ENCODE data around the gene SERPINE1. TPM values are rescaled to one million over a fixed set of nuclear protein-coding genes. Genes with fewer than 3 reads are reported as not detected.
A peak's percentile ranks its signal among the peaks of the same experiment; 100 is the strongest.

Gene SERPINE1
- total and polyA plus RNA-seq, 2 of the 8 experiments (the other 6 are each of a cell fraction or from before 2014, with no cell fraction given) = 3.7 to 5.6 TPM

DNA sequence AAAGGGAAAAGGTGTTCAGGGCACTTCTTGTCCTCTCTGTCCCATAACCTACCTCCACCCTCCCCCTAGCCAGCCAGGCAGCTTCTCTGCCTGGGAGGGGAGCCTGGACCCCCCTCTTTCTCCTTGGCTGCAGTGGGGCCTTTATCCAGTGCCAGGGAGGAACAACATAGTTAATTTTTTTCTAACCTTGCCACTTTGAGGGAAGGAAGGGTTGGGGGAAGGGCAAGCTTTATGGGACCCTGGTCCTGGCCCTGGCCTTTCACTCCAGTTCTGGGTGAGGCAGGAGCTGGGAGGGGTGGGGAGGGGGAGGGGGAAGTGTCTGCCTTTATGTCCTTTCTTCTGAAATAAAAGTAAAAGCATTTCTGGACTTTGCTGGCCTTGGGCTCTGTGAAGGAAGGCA lies 34.0 kb downstream of the SERPINE1 start:
- no peak for FAIRE-seq
- POLR2A ChIA-PET (ENCODE audit: partially characterized antibody) = interaction anchor here (1.2 to 1.8 kb wide), 3 partner anchors 10 to 76 kb away, joined by 3 to 10 read pairs (median 4); partner anchors contain the start of genes NAT16 and TRIM56
- H4K20me1 ChIP-seq (replicated peaks in 1 of 2; ENCODE audit: control insufficient read depth in 1 of 2, insufficient read depth in 2 of 2, low read length in 2 of 2) = peaks cover 7% of the 10 kb centered on the region in 2 experiments
- TF ChIP-seq BRCA1 (IDR thresholded peaks at IDR 0.05; ENCODE audit: low read depth, low read length) (no peak), SUZ12 (IDR thresholded peaks at IDR 0.05; ENCODE audit: low read length) (no peak), RNF2 (IDR thresholded peaks at IDR 0.05; ENCODE audit: borderline replicate concordance, low read depth, low read length, missing control alignments, poor library complexity, severe bottlenecking) (no peak), SP2 (IDR thresholded peaks at IDR 0.05; ENCODE audit: low read length) (no peak), YY1 (IDR thresholded peaks at IDR 0.05; ENCODE audit: low read depth, low read length) (no peak), POLR2AphosphoS5 (IDR thresholded peaks at IDR 0.05; ENCODE audit: low read depth, low read length) (no peak), EGR1 (IDR thresholded peaks at IDR 0.05; ENCODE audit: borderline replicate concordance, low read depth, low read length) (no peak), EZH2 (IDR thresholded peaks at IDR 0.05; ENCODE audit: low read depth, low read length, severe bottlenecking) (no peak), SP1 (IDR thresholded peaks at IDR 0.05; ENCODE audit: low read depth, low read length) (no peak), SP4 (IDR thresholded peaks at IDR 0.05; ENCODE audit: low read length) (no peak), NRF1 (IDR thresholded peaks at IDR 0.05; ENCODE audit: low read depth, low read length) (no peak), SIX5 (IDR thresholded peaks at IDR 0.05; ENCODE audit: low read depth, low read length) (no peak)
- TF ChIP-seq, protein P1, sequence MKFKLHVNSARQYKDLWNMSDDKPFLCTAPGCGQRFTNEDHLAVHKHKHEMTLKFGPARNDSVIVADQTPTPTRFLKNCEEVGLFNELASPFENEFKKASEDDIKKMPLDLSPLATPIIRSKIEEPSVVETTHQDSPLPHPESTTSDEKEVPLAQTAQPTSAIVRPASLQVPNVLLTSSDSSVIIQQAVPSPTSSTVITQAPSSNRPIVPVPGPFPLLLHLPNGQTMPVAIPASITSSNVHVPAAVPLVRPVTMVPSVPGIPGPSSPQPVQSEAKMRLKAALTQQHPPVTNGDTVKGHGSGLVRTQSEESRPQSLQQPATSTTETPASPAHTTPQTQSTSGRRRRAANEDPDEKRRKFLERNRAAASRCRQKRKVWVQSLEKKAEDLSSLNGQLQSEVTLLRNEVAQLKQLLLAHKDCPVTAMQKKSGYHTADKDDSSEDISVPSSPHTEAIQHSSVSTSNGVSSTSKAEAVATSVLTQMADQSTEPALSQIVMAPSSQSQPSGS (IDR thresholded peaks at IDR 0.05; ENCODE audit: low read length) = no peak

More for the DNA sequence above, 34.0 kb downstream of the SERPINE1 start:
- no peak overlapping the region for H2AFZ ChIP-seq (ENCODE audit: low read length)
- H2BK20ac ChIP-seq (ENCODE audit: low read length) = peak overlapping the region; percentile 90; the same call in 1 of the 2 replicates
- H3K18ac ChIP-seq (ENCODE audit: extremely low read depth, low read length) = no peak overlapping the region
- H3K4me1 ChIP-seq (replicated peaks in 1 of 4; ENCODE audit: control insufficient read depth in 3 of 4, insufficient read depth in 4 of 4, low read length in 3 of 4) = peaks cover 14 to 46% (median 33%) of the 10 kb centered on the region in 4 experiments
- H4K8ac ChIP-seq (ENCODE audit: extremely low read depth, insufficient read depth, low read length) = no peak overlapping the region
- H3K23me2 ChIP-seq (ENCODE audit: low read depth, low read length) = peaks cover 22% of the 10 kb centered on the region; the same call in 1 of the 2 replicates
- H3K56ac ChIP-seq (replicated peaks; ENCODE audit: insufficient read length, low read depth, low read length) = no peak overlapping the region
- H3K4me3 ChIP-seq (ENCODE audit: extremely low read depth in 1 of 4, insufficient read depth in 2 of 4, low read depth in 3 of 4, low read length in 4 of 4) = no peak overlapping the region
- H3K4ac ChIP-seq (replicated peaks; ENCODE audit: insufficient read length, low read depth, low read length) = no peak overlapping the region
- peak overlapping the region; percentile 18 to 44; a peak in 2 of 4 replicates for H3K4me2 ChIP-seq (ENCODE audit: insufficient read depth in 1 of 2, low read depth in 2 of 2, low read length in 2 of 2)
- no peak overlapping the region for H3K14ac ChIP-seq (ENCODE audit: insufficient read length)
- no peak overlapping the region for H2BK120ac ChIP-seq (replicated peaks; ENCODE audit: low read depth, low read length)
- H3K23ac ChIP-seq (ENCODE audit: insufficient read length) = no peak overlapping the region
- CTCF ChIA-PET (ENCODE audit: partially characterized antibody) = interaction anchor here (1.1 to 7.6 kb wide), 5 partner anchors 9 to 121 kb away, joined by 3 to 115 read pairs (median 4); no protein-coding TSS in a partner anchor
- no peak overlapping the region for H3K27ac ChIP-seq (ENCODE audit: low read depth, low read length)
- H3K79me1 ChIP-seq (ENCODE audit: low read depth, low read length) = no peaks in the 10 kb centered on the region
- no peak overlapping the region for H2BK5ac ChIP-seq (ENCODE audit: low read depth, low read length)
- peaks cover 3 to 29% (median 19%) of the 10 kb centered on the region in 4 experiments for H3K27me3 ChIP-seq (replicated peaks in 1 of 4; ENCODE audit: control insufficient read depth in 3 of 4, extremely low read depth in 1 of 4, insufficient read depth in 3 of 4, low read length in 3 of 4)
- H3K79me2 ChIP-seq (ENCODE audit: control insufficient read depth in 1 of 2, insufficient read depth in 2 of 2, low read length in 2 of 2) = no peaks in the 10 kb centered on the region
- H3K36me3 ChIP-seq (ENCODE audit: control insufficient read depth in 2 of 4, insufficient read depth in 4 of 4, low read length in 3 of 4) = peaks cover 0 to 3% (median 1%) of the 10 kb centered on the region in 4 experiments; a peak in 3 of 8 replicates
- H4K91ac ChIP-seq (replicated peaks; ENCODE audit: insufficient read length, low read length) = no peak overlapping the region
- H4K5ac ChIP-seq (ENCODE audit: insufficient read length, low read depth, low read length) = peak overlapping the region; percentile 34
- H3K9ac ChIP-seq (replicated peaks in 1 of 4; ENCODE audit: extremely low read depth in 1 of 4, low read depth in 3 of 4, low read length in 3 of 4) = no peak overlapping the region
- no peak overlapping the region; the same call in 1 of the 2 replicates for H2AK5ac ChIP-seq (ENCODE audit: low read depth, low read length)
- no peak overlapping the region for H2BK15ac ChIP-seq (ENCODE audit: low read length)
- no peak for DNase-seq (ENCODE audit: low read depth in 1 of 2, low spot score in 2 of 2)
- H2BK12ac ChIP-seq (ENCODE audit: low read depth, low read length) = no peak overlapping the region
- H3K9me3 ChIP-seq (ENCODE audit: insufficient read depth in 2 of 2, low read depth in 1 of 2, low read length in 1 of 2) = no peaks in the 10 kb centered on the region

All from H1 (cell line).